ENCODE results near the gene HDLBP.

Gene HDLBP

DNA sequence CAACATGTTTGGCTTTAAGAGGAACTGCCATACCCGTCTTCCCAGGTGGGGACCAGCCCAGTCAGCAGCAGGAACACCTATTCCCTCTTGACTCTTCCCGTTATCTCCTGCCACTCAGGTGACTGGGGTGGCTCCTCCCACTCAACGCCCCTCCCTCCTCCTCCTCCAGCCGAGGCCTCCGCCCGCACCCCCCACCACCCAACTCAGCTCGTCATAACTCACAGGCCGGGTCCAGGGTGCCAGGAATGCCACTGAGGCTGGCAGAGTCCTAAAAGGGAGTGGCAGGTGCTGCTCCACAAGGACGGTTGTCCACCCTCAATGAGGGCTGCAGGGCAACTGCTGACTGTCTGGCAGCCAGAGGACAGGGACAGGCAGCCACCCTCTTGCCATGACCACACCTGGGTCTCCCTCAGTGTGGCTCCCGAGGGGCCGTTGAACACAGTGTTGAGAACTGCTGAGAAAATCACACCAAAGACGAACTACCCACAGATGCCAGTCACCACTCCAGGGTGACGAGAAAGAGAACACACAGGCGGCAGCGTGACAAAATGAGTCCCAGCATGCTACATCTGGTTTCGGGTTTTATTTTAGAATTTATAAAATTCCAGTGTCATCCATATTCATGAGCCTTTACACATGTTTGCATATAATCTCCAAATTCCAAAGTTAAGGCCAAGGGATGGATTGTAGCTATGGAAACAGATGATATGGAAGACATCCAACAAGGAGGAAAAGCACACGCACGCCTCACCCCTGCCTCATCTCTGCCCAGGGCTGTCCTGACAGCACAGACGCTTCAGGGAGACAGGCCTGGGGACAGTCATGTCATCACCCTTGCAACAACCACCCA is 88.5 kb downstream of the HDLBP start:
- no peak for DNase-seq

DNA sequence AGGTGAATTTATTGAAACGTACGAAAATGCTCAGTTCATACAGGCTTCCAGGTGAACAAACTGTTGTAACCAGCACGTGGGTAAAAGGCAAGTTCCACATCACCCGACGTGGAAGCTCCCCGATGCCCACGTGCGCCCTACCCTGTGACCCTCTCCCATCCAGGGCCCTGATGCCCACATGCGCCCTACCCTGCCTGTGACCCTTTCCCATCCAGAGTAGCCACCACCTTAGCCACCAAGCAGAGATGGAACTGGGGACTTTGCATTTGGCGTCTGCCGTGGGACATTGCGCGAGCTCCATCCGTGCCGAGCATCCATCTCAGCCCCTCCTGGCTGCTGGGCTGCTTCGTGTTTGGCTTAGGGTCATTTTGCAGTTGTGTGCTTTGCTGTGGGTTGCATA is 89.5 kb downstream of the HDLBP start:
- DNase-seq = no peak

DNA sequence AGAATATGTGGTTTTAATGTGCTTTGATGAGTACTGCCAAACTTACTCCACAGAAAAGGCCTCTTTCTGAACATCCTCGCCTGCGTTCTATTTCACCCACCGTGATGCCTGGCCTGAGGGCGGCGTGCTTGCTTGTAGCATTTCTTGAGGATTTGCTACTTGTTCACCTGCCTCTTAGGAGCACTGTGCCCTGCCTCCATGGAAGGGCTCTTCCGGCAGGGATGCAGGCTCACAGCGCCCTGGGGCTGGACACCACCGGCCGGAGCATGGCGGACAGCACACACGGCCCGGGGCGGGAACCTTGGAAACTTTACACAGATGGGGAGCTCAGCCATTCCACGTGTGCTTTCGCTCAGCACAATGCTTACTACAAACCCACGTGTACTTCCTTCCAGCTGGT is 89.9 kb downstream of the HDLBP start:
- DNase-seq = no peak

DNA sequence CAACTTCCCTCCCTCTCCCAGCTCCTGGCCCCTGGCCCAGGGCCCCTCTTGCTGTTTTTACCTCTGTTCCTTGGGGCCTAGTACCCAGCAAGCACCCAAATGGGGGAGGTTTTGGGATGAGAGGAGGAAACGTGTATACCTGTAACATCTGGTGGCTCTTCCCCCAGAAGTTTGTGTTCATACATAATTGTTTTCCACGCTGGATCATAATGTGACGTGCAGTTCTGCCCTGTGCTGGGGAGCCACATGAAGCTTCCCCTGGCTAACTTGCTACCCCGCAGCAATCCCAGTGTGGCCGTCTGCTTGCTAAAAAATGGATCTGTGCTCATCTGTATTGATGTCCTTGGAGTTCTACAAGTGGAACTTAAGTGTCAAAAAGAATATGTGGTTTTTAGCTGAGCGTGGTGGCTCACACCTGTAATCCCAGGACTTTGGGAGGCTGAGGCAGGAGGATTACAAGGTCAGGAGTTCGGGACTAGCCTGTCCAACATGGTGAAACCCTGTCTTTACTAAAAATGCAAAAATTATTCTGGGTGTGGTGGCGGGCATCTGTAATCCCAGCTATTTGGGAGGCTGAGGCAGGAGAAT is 90.5 kb downstream of the HDLBP start:
- no peak for DNase-seq

DNA sequence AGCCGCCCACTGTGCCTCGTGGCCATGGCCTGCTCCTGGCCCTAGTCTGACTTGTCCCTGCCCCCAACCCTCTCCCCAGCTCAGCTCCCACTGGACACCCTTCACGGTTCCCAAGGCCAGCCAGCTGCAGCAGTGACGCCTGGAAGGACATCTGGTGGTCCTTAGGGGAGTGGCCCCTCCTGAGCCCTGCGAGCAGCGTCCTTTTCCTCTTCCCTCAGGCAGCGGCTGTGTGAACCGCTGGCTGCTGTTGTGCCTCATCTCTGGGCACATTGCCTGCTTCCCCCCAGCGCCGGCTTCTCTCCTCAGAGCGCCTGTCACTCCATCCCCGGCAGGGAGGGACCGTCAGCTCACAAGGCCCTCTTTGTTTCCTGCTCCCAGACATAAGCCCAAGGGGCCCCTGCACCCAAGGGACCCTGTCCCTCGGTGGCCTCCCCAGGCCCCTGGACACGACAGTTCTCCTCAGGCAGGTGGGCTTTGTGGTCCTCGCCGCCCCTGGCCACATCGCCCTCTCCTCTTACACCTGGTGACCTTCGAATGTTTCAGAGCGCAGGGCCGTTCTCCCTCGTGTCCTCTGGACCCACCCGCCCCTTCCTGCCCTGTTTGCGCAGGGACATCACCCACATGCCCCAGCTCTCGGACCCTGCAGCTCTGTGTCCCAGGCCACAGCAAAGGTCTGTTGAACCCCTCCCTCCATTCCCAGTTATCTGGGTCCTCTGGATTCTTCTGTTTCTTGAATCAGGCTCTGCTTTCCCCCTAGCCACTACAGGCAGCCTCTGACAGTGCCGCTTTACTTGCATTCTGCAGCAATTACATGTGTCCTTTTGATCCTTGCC is 91.2 kb downstream of the HDLBP start:
- DNase-seq = no peak

DNA sequence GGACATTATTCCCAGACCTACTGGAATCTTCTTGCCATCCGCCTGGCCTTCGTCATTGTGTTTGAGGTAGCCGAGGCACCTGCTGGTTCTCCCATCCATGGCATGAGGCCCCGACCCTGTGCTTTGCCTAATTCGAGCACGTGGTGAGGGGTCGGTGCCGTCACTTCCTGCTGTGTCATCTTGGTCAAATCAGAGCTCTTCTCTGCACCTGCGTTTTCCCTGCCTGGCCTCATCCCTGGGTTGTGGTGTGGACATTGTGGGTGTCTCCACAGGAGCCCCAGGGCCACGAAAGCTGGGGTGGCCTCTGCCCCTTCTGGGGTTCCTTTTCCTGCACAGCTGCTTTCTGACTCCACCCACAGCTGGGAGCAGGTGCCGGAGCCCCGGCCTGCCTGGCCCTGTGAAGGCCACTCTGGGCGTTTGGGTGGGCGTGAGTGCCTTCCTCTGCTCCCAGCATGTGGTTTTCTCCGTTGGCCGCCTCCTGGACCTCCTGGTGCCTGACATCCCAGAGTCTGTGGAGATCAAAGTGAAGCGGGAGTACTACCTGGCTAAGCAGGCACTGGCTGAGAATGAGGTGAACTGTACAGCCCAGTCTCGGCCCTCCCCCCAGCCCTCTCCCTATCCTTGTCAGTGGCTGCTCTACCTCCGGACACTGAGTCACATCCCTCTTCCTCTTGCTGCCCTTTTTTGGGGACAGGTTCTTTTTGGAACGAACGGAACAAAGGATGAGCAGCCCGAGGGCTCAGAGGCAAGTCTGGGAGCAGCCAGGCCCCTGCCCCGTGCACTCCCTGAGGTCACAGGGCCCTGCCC is 92.1 kb downstream of the HDLBP start:
- no peak for DNase-seq

DNA sequence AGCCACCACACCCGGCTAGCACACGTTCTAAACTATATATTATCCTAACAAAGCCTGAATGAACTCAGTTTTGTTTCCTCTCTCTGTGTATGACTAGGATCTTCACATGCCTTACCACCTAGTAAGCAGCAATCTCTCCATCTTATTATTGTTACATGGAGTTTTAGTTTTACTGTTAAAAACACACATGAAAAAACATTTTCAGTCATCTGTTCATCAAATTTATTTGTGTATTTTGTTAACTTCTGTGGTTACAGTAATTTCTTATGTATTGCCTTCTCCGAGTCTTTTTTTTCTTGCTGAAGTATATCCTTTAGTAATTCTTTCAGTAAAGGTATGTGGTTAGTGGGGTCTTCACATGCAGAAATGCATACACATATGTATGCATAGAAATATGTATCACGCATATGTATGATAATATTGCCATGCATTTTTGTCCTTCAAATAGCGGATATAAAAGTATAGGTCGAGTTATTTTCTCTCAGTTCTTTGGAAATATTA is 95.6 kb downstream of the HDLBP start:
- no peak for DNase-seq

DNA sequence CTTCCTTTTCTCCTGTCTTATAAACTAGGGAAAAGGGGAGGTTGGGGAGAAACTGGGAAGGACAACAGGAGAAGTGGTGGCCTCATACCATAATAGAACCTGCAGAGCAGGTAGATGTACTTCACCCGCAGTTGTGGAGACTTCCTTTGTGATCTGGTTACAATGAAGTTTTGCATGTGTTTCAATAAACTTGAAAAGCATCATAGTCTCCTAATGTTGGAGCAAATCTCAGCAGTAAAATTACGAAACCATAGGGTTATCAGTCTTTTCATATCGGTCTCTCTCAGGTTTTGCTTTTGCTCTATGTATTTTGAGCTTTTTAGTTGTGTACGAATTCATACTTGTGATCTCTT is 96.5 kb downstream of the HDLBP start:
- no peak for DNase-seq

DNA sequence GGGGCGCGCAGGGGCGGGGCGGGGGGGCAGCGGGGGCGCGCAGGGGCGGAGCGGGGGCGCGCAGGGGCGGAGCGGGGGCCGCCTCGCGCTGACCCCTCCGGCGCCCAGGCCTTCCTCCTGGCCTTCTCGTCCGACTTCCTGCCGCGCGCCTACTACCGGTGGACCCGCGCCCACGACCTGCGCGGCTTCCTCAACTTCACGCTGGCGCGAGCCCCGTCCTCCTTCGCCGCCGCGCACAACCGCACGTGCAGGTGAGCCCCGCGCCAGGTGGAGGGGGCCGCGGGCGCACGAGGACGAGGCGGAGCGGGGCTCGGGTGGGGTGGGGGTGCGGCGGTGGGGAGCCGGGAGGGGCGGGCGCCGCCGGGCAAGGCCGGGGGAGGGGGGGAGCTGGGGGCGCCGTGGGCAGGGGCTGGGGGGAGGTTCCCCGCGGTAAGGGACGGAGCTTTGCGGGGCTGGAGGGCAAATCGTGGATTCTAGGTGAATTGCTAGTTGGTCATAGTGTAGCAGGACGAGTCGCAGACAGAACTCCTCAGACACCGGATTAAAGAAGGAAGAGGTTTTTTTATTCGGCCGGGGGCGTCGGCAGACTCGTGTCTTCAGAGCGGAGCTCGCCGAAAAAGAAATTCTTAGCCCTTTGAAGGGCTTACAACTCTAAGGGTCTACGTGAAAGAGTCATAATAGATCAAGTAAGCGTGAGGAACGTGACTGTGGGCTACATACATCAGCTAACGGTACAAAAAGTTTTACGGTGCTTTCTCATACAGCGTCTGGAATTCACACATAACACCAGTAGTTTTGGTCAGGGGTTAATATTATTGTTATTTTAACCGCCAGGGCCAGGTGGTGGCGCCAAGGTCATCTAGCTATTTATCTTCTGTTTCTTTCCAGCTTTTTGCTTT is 97.1 kb downstream of the HDLBP start:
- peak; percentile 47 for DNase-seq

DNA sequence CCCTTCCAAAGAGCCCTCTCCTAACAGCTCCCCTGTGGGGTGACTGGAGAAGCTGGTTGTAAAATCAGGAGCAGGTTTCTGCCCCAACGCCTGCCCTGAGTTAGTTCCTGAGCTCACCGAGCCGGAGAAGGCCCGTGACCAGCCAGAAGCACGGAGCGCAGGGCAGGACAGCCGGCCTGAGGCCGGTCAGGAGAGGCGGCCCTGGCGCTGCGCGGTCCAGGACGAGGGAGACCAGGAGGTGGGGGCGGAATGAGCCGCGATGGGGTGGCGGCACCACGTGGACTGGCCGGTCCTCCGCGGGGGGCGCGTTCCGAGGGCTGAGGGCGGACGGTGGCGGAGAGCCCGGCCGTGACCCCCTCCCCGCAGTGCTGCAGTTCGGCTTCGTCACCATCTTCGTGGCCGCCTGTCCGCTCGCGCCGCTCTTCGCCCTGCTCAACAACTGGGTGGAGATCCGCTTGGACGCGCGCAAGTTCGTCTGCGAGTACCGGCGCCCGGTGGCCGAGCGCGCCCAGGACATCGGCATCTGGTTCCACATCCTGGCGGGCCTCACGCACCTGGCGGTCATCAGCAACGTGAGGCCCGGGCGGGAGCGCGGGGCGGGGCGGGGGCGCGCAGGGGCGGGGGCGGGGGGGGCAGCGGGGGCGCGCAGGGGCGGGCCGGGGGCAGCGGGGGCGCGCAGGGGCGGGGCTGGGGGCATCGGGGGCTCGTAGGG is 98.0 kb downstream of the HDLBP start:
- DNase-seq = peak; percentile 37

DNA sequence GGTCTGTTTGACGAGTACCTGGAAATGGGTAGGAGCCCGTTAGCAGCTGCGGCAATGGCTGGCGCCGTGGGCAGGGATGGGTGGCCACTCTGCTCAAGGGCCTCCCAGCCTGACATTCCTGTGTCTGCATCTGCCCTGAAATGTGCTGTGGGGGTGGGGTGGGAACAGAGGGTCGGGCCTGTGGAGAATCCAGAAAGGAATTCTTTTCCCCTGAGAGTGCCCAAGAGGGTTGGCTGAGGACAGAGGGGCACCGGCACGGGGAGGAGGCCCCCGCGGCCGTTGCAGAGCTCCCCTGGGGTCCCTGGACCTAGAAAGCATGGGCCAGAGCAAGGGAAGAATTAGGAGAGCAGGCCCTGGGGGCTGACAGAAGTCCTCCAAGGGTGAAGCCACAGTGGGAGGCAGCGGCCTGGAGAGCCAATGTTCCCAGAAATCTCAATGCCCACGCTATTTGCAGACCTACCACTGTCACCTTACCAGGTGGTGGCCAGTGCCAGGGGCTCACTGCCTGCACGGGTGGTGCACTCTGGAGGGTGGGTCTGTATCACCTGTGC is 99.2 kb downstream of the HDLBP start:
- no peak for DNase-seq

DNA sequence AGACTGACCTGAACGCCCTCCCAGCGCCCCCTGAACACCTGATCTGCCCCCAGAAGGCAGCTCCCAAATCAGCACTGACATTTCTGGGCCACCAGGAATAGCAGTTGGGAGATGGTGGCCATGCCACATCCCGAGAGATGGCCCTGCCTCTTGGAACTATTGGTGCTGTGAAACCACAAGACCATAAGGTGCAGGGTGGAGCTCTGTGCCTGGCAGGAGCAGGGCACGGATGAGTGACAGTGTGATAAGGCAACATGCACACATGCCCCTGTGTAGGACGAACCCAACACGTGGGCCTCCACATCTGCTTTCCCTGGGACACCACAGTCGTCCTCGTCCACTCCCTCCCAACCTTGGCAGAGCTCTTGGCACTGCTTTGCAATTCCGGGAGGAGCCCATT is 100.1 kb downstream of the HDLBP start:
- no peak for DNase-seq

DNA sequence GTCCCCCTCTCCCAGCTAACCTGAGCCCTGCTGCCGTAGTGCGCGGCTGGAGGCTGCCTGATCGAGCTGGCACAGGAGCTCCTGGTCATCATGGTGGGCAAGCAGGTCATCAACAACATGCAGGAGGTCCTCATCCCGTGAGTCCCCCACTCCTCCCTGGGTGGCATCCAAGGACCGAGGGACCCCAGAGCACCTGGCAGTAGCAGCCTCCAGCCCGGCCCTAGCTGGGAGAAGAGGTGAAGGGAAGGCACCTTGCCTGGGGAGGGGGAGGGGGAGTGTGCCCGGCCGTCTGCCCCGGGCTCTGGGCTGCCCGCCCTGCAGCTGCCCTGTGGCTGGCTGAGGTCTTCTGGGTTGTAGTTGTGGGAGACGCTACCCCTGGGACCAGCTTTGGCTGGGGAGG is 100.7 kb downstream of the HDLBP start:
- no peak for DNase-seq

DNA sequence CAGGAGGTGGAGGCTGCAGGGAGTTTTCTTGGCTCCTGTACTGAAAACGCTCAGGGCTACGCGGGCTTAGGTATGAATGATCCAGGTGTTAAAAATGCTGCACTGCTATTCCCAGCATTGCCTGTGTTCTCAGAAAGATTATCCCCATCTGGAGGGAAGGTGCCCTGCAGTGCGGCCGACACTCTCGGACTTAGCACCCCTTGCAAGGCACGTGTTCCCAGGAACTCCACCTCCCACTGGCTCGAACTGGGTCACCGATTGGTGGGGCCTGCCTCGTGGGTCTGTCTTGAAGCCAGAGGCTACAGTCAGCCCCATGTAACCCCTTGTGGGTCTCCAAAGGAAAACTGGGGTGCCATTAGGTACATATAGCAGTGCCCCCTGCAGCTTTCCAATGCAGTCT is 101.3 kb downstream of the HDLBP start:
- DNase-seq = no peak

DNA sequence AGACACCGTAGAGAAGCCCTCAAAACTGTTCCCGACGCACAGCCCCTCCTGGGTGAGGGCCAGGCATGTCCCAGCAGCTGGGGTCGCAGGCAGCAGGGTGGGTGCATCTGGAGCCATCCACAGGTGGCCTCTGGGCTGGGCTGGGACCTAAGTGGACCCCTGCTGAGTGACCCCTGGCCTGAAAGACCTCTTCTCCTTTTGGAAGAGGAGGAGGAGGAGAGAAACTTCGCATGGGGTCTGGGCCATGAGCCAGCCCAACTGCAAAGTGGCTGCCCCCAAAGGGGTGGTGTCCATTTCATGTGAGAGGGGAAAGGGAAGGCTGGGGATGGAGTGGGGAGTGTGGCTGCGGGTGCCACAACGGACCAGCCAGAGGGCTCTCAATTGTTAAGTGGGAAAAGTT is 101.9 kb downstream of the HDLBP start:
- no peak for DNase-seq

DNA sequence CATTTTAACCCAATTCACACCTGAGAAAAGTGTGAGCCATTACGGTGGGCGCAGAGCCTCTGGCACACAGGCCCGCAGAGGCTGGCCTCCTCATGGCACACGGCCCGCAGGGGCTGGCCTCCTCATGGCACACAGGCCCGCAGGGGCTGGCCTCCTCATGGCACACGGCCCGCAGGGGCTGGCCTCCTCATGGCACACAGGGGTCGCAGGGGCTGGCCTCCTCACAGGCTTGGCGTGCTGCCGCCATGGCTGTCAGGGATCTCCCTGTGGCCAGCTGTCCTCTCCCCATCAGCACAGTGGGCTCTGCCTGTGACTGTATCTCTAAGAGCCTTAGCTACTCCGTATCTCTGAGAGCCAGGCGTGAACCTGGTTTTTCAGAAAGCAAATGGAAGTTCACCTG is 102.4 kb downstream of the HDLBP start:
- DNase-seq = no peak

DNA sequence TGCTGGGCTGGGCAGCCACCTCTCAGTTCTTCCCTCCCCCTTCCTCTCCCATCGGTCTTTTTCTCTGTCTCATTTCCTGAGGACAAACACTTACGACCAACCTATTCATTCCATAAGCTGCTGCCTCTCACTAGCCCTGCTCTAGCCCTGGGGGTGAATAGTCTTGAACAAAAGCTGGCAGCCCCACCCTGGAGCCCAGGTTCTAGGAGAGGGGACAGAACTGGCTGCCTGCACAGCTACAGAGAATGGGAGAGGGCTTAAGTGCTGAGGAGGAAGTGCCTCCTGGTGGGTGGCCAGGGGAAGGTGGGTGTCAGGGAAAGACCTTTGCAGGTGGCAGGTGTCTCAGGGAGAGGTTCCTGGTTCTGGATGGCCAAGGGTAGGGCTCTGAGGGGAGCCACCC is 104.2 kb downstream of the HDLBP start:
- DNase-seq = no peak

DNA sequence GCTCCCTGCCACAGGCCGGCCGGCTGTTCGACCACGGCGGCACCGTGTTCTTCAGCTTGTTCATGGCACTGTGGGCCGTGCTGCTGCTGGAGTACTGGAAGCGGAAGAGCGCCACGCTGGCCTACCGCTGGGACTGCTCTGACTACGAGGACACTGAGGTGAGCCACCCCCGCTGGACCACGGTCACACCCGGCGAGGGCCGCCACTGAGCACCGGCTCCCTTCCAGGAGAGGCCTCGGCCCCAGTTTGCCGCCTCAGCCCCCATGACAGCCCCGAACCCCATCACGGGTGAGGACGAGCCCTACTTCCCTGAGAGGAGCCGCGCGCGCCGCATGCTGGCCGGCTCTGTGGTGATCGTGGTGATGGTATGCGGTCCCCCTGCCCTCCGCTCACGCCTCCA is 106.2 kb downstream of the HDLBP start:
- DNase-seq = no peak

DNA sequence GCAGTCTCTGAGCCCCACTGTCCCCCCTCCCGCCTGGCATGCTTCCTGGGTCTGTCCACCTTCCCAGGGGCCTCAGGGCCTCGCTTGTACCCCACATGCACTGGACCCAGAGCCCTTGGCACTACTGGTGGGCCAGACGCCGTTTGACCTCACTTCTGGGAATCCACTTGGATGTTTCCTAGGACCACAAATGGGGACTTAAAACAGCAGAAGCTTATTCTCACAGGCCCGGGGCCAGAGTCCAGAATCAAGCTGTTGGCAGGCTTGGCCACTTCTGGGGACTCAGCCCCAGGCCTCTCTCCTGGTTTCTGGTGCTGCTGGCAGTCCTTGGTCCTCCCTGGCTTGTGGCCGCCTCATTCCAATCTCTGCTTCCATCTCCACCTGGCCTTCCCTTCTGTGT is 107.4 kb downstream of the HDLBP start:
- DNase-seq = no peak

DNA sequence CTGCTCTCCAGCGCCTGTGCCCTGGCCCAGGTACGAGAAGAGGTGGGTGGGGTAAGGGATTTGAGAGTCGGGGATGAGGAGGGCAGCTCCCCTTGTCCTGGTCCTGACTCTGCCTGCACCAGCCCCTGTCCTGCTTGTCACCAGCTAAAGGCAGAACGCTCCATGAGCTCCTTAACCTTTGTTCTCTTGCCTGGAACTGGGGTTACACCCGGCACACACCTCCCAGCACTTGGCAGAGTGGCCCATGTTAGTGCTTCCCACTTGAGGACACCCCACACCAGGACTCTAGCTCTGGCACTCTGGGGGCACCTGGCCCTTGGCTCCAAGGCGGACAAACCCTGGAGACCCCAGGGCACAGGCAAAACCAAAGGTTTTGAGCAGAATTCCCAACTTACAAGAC is 107.8 kb downstream of the HDLBP start:
- DNase-seq = no peak

DNA sequence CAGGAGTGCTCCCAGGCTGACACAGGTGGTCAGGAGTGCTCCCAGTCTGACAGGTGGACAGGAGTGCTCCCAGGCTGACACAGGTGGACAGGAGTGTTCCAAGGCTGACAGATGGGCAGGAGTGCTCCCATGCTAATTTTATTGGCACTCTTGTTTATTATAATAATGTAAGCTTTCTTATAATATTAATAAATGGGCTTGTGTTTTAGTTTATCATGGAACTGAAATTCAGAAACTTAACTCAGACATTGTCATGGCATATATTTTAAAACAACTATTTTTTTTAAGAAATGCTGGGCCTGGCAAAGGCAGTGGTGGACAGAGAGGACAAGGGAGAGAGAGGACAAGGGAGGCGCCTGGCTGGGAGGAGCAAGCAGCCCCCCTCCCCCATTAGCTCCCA is 108.3 kb downstream of the HDLBP start:
- DNase-seq = no peak

Data from activated naive CD4-positive, alpha-beta T cell treated with Interleukin-2 at 50 U/mL for 16 hours (primary cell).